ENCODE measurements around the gene HSD17B8.

GRCh38 chr6:33243476-33243875, 39.0 kb downstream of the HSD17B8 start:
- TF ChIP-seq POLR2A (IDR thresholded peaks at IDR 0.05): no peak
- TF ChIP-seq CTCF (IDR thresholded peaks at IDR 0.05): no peak
